ENCODE results near the gene CYP4F3.
"Not testable (repeated sequence)": the region's sequence is repeated elsewhere in the genome, so short reads cannot be mapped to it uniquely, and the experiment has no call there.

Gene CYP4F3

GRCh38 chr19:15640294-15640903 lies at the start of gene CYP4F3:
TSS of gene CYP4F3 (plus strand) at chr19:15640897. CDS start at chr19:15641416, 519 bp downstream.
- peak; percentile 12 for DNase-seq (ENCODE audit: low read depth)

- no peak for DNase-seq (ENCODE audit: low read depth)
Observed at GRCh38 chr19:15591796-15592195, 48.9 kb upstream of the CYP4F3 start.

- DNase-seq (ENCODE audit: low read depth), result not testable (repeated sequence)
Observed at GRCh38 chr19:15592506-15592905, 48.2 kb upstream of the CYP4F3 start.

GRCh38 chr19:15593766-15594165 lies 46.9 kb upstream of the CYP4F3 start:
- not testable (repeated sequence) for DNase-seq (ENCODE audit: low read depth)

GRCh38 chr19:15595069-15595468 lies 45.6 kb upstream of the CYP4F3 start:
- no peak for DNase-seq (ENCODE audit: low read depth)

- not testable (repeated sequence) for DNase-seq (ENCODE audit: low read depth)
Observed at GRCh38 chr19:15607978-15608925, 32.4 kb upstream of the CYP4F3 start.

- DNase-seq (ENCODE audit: low read depth), result no peak
Observed at GRCh38 chr19:15609261-15609660, 31.4 kb upstream of the CYP4F3 start.

GRCh38 chr19:15612342-15612741 lies 28.4 kb upstream of the CYP4F3 start:
- DNase-seq (ENCODE audit: low read depth), result no peak

- DNase-seq (ENCODE audit: low read depth), result no peak
Observed at GRCh38 chr19:15613338-15613737, 27.4 kb upstream of the CYP4F3 start.

GRCh38 chr19:15614507-15615379 lies 26.0 kb upstream of the CYP4F3 start, which contains the start of gene CYP4F8:
TSS of gene CYP4F8 (plus strand) at chr19:15615218. CDS start at chr19:15615617, 399 bp downstream.
- no peak for DNase-seq (ENCODE audit: low read depth)

GRCh38 chr19:15615526-15615925 lies 25.2 kb upstream of the CYP4F3 start:
- no peak for DNase-seq (ENCODE audit: low read depth)

- DNase-seq (ENCODE audit: low read depth), result no peak
Observed at GRCh38 chr19:15616183-15616582, 24.5 kb upstream of the CYP4F3 start.

- DNase-seq (ENCODE audit: low read depth), result no peak
Observed at GRCh38 chr19:15616627-15617270, 23.9 kb upstream of the CYP4F3 start.

- DNase-seq (ENCODE audit: low read depth), result no peak
Observed at GRCh38 chr19:15618321-15618720, 22.4 kb upstream of the CYP4F3 start.

GRCh38 chr19:15621801-15622200 lies 18.9 kb upstream of the CYP4F3 start:
- no peak for DNase-seq (ENCODE audit: low read depth)

GRCh38 chr19:15622991-15623390 lies 17.7 kb upstream of the CYP4F3 start:
- no peak for DNase-seq (ENCODE audit: low read depth)

- DNase-seq (ENCODE audit: low read depth), result no peak
Observed at GRCh38 chr19:15623711-15624318, 16.9 kb upstream of the CYP4F3 start.

GRCh38 chr19:15628236-15629002 lies 12.3 kb upstream of the CYP4F3 start:
- no peak for DNase-seq (ENCODE audit: low read depth)

GRCh38 chr19:15629003-15629880 lies 11.5 kb upstream of the CYP4F3 start:
- DNase-seq (ENCODE audit: low read depth), result peak; percentile 50
